Measurements from ENCODE around the gene GHITM.

GRCh38 chr10:84184517-84184916, 45.2 kb downstream of the GHITM start:
- TF ChIP-seq CTCF (IDR thresholded peaks at IDR 0.05) (no peak), POLR2A (IDR thresholded peaks at IDR 0.05) (no peak)
